CD4-positive, alpha-beta T cell (primary cell): Measurements from ENCODE around the gene DYSF. TPM values are rescaled to one million over a fixed set of nuclear protein-coding genes. Genes with fewer than 3 reads are reported as not detected.

Source experiments
- ATAC-seq: fragments of 200-7000 bp; cut with Tn5 transposase; one replicate; pipeline ENCODE4 v1.10.0; 2022; ENCODE audit warnings: mild to moderate bottlenecking; ENCODE audit not compliant: poor library complexity
- CTCF ChIA-PET: fragments of 350-600 bp; sonication (Branson Sonifier 250); formaldehyde crosslinking; loops from one replicate; lab custom pipeline; 2021; ENCODE audit warnings: antibody characterized with exemption, inconsistent platforms; lab: Charles Lee
- POLR2A ChIA-PET: fragments of 350-600 bp; sonication (Branson Sonifier 250); formaldehyde crosslinking; loops from one replicate; lab custom pipeline; 2021; ENCODE audit warnings: antibody characterized with exemption, inconsistent platforms; lab: Charles Lee
- DNase-seq, 14 experiments: peaks; one replicate each; pipeline ENCODE4 v3.0.0-alpha.2; 2013 to 2020; ENCODE audit warnings: mixed read lengths in 2 of 14
- H3K27ac ChIP-seq, 2 donors: one replicate each; pipeline versions ENCODE4 v1.5.1 to v1.7.0; 2013; ENCODE audit warnings: low read length in 2 of 2, low read depth in 1 of 2, mild to moderate bottlenecking in 1 of 2
- H3K27me3 ChIP-seq, 2 experiments: 1 replicate in 1 of 2; 2 replicates in 1 of 2; pipeline versions ENCODE4 v1.6.1 to v1.7.0; 2013; ENCODE audit warnings: low read length in 2 of 2, control low read depth in 1 of 2, mild to moderate bottlenecking in 1 of 2, moderate library complexity in 1 of 2; ENCODE audit not compliant: insufficient read depth in 2 of 2, control insufficient read depth in 1 of 2
- H3K36me3 ChIP-seq: one replicate; pipeline ENCODE4 v1.6.1; 2013; ENCODE audit warnings: low read length, control low read depth; ENCODE audit not compliant: insufficient read depth
- H3K4me1 ChIP-seq: one replicate; pipeline ENCODE4 v1.6.1; 2013; ENCODE audit warnings: low read length, control low read depth; ENCODE audit not compliant: insufficient read depth
- H3K4me3 ChIP-seq: one replicate; pipeline ENCODE4 v1.5.1; 2013; ENCODE audit warnings: mild to moderate bottlenecking, low read length, moderate library complexity
- H3K9me3 ChIP-seq, 2 experiments: 1 replicate in 1 of 2; 2 replicates in 1 of 2; pipeline versions ENCODE4 v1.6.1 to v1.7.0; 2013; ENCODE audit warnings: low read length in 2 of 2, mild to moderate bottlenecking in 2 of 2, control low read depth in 1 of 2, moderate library complexity in 1 of 2; ENCODE audit not compliant: control insufficient read depth in 1 of 2, insufficient read depth in 1 of 2
- H3K27ac Mint-ChIP-seq: one replicate; pipeline ENCODE4 v1.8.0; 2020; ENCODE audit warnings: mixed read lengths
- H3K27me3 Mint-ChIP-seq: one replicate; pipeline ENCODE4 v1.8.0; 2021; ENCODE audit warnings: mixed read lengths
- H3K36me3 Mint-ChIP-seq: one replicate; pipeline ENCODE4 v1.8.0; 2021; ENCODE audit warnings: low read depth, mixed read lengths
- H3K4me1 Mint-ChIP-seq: one replicate; pipeline ENCODE4 v1.8.0; 2021; ENCODE audit warnings: low read depth, mixed read lengths
- H3K4me3 Mint-ChIP-seq: one replicate; pipeline ENCODE4 v1.8.0; 2020; ENCODE audit warnings: mild to moderate bottlenecking, mixed read lengths
- H3K9me3 Mint-ChIP-seq: one replicate; pipeline ENCODE4 v1.8.0; 2020; ENCODE audit warnings: mixed read lengths
- intact Hi-C, 2 experiments: fragments of 100-400 bp; cut with DNase I in 1 of 2; cut with micrococcal nuclease in 1 of 2; formaldehyde crosslinking; loops; one replicate each; pipeline versions ENCODE4 v1.15.1 to v1.9.0; 2023 to 2025; cut with DNase I, micrococcal nuclease
- total RNA-seq, 174 experiments: library from RNA in 2 of 174; stranded (reverse) in 2 of 174; gene quantifications; one replicate each; pipeline ENCODE4 v1.2.3 and lab custom pipeline; 2021 to 2026
- TF ChIP-seq, protein P1 (sequence below): fragments of 200-600 bp; IDR thresholded peaks from one replicate; pipeline ENCODE4 v1.8.0; 2022; ENCODE audit warnings: antibody characterized with exemption, mild to moderate bottlenecking

Gene DYSF
- total RNA-seq, 2 experiments from 2014 or later, result 0.27 to 0.31 TPM

DNA sequence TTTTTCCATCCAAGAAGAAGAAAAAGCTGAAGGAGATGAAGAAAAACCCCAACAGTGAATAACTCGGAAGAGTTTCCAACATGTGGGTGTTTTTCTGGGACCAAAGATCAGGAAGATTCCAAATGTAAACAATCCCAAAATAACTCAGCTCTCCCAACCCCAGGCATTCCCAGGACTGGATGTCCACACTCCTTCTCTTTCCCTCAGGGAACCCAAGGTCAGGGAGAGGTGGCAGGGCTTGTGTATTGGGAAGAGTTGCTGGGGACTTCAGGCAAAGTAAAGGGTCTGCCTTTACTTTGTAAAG, 268.0 kb downstream of the DYSF start:
- TF ChIP-seq, protein P1, sequence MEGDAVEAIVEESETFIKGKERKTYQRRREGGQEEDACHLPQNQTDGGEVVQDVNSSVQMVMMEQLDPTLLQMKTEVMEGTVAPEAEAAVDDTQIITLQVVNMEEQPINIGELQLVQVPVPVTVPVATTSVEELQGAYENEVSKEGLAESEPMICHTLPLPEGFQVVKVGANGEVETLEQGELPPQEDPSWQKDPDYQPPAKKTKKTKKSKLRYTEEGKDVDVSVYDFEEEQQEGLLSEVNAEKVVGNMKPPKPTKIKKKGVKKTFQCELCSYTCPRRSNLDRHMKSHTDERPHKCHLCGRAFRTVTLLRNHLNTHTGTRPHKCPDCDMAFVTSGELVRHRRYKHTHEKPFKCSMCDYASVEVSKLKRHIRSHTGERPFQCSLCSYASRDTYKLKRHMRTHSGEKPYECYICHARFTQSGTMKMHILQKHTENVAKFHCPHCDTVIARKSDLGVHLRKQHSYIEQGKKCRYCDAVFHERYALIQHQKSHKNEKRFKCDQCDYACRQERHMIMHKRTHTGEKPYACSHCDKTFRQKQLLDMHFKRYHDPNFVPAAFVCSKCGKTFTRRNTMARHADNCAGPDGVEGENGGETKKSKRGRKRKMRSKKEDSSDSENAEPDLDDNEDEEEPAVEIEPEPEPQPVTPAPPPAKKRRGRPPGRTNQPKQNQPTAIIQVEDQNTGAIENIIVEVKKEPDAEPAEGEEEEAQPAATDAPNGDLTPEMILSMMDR, result no peak
- Mint-ChIP-seq H3K27ac (no peak overlapping the region), H3K4me1 (no peaks in the 10 kb centered on the region), H3K4me3 (no peak overlapping the region), H3K36me3 (no peaks in the 10 kb centered on the region), H3K9me3 (no peaks in the 10 kb centered on the region), H3K27me3 (peaks cover 11% of the 10 kb centered on the region)
- no peak overlapping the region for H3K27ac ChIP-seq
- ChIA-PET CTCF (no interaction called here), POLR2A (no interaction called here)
- peaks cover 3 to 6% of the 10 kb centered on the region in 2 experiments for H3K9me3 ChIP-seq
- intact Hi-C loops, result no loop called here
- no peak for DNase-seq
- ATAC-seq, result no peak
- no peaks in the 10 kb centered on the region for H3K27me3 ChIP-seq
- H3K4me1 ChIP-seq, result no peaks in the 10 kb centered on the region
- H3K4me3 ChIP-seq, result no peak overlapping the region
- H3K36me3 ChIP-seq, result no peaks in the 10 kb centered on the region

- ChIA-PET CTCF (no interaction called here), POLR2A (no interaction called here)
- TF ChIP-seq, protein P1, result no peak
- H3K27me3 ChIP-seq, result no peaks in the 10 kb centered on the region
- no peak for DNase-seq
- no peak for ATAC-seq
- intact Hi-C loops, result no loop called here
- Mint-ChIP-seq H3K4me1 (no peaks in the 10 kb centered on the region), H3K27ac (no peak overlapping the region), H3K4me3 (no peak overlapping the region), H3K9me3 (no peaks in the 10 kb centered on the region), H3K36me3 (no peaks in the 10 kb centered on the region), H3K27me3 (peaks cover 11% of the 10 kb centered on the region)
- peaks cover 3 to 6% of the 10 kb centered on the region in 2 experiments for H3K9me3 ChIP-seq
- H3K27ac ChIP-seq, result no peak overlapping the region
- no peaks in the 10 kb centered on the region for H3K4me1 ChIP-seq
- no peaks in the 10 kb centered on the region for H3K36me3 ChIP-seq
- no peak overlapping the region for H3K4me3 ChIP-seq
Observed at GRCh38 chr2:71721669-71722068, 268.3 kb downstream of the DYSF start.

- intact Hi-C loops, result no loop called here
- no peaks in the 10 kb centered on the region for H3K4me1 Mint-ChIP-seq
- no peak overlapping the region for H3K4me3 ChIP-seq
- ChIA-PET POLR2A (no interaction called here), CTCF (no interaction called here)
- no peaks in the 10 kb centered on the region for H3K4me1 ChIP-seq
- no peaks in the 10 kb centered on the region for H3K36me3 ChIP-seq
- TF ChIP-seq, protein P1, result no peak
- DNase-seq, result no peak
- peaks cover 11% of the 10 kb centered on the region for H3K27me3 Mint-ChIP-seq
- H3K4me3 Mint-ChIP-seq, result no peak overlapping the region
- ATAC-seq, result no peak
- no peak overlapping the region for H3K27ac Mint-ChIP-seq
- no peaks in the 10 kb centered on the region for H3K27me3 ChIP-seq
- H3K36me3 Mint-ChIP-seq, result no peaks in the 10 kb centered on the region
- peaks cover 3 to 6% of the 10 kb centered on the region in 2 experiments for H3K9me3 ChIP-seq
- H3K27ac ChIP-seq, result no peak overlapping the region
- no peaks in the 10 kb centered on the region for H3K9me3 Mint-ChIP-seq
Observed at GRCh38 chr2:71722286-71722685, 268.9 kb downstream of the DYSF start.
